Endothelial cell of umbilical vein (primary cell): ENCODE data around the gene ASAP2. TPM values are rescaled to one million over a fixed set of nuclear protein-coding genes. Genes with fewer than 3 reads are reported as not detected.

Experiments used
- BruUV-seq: library from RNA; stranded (reverse); fragments of 400-500 nt; replicated peaks from 2 replicates; lab custom pipeline; 2021; lab: Mats Ljungman, UMichigan
- CTCF ChIA-PET: fragments of 300-600, 350-600 bp; sonication (Branson Sonifier 250); formaldehyde crosslinking; loops from one replicate; lab custom pipeline; 2021; ENCODE audit warnings: antibody characterized with exemption, inconsistent platforms; lab: Charles Lee
- POLR2A ChIA-PET: fragments of 300-600, 350-600 bp; sonication (Branson Sonifier 250); formaldehyde crosslinking; loops from one replicate; lab custom pipeline; 2021; ENCODE audit warnings: antibody characterized with exemption, inconsistent platforms; lab: Charles Lee
- DNase-seq: peaks from one replicate; pipeline ENCODE4 v3.0.0-alpha.2; 2011; ENCODE audit warnings: low read depth, low spot score
- FAIRE-seq: peaks from 2 replicates; lab custom pipeline; 2011; peaks lifted over from hg19 to GRCh38; lab: Jason Lieb, UNC
- H2AFZ ChIP-seq: 2 replicates; pipeline ENCODE4 v1.6.0; 2012; ENCODE audit warnings: low read depth, low read length, control low read depth, inconsistent platforms
- H3K27ac ChIP-seq: 2 replicates; pipeline ENCODE4 v1.5.1; 2011; ENCODE audit warnings: low read depth, mild to moderate bottlenecking, control low read depth, low read length, moderate library complexity; ENCODE audit not compliant: insufficient read depth
- H3K27me3 ChIP-seq, 2 experiments: 2 replicates each; pipeline versions ENCODE4 v1.6.0 to v1.6.1; 2011; ENCODE audit warnings: low read length in 2 of 2, mixed read lengths in 1 of 2; ENCODE audit not compliant: control insufficient read depth in 2 of 2, insufficient read depth in 2 of 2
- H3K36me3 ChIP-seq, 2 experiments: 2 replicates in 1 of 2; 3 replicates in 1 of 2; pipeline ENCODE4 v1.5.1; 2011; ENCODE audit warnings: low read length in 2 of 2, mild to moderate bottlenecking in 1 of 2, moderate library complexity in 1 of 2; ENCODE audit not compliant: control insufficient read depth in 2 of 2, insufficient read depth in 2 of 2; ENCODE audit errors: extremely low read depth in 1 of 2
- H3K4me1 ChIP-seq: 3 replicates; pipeline ENCODE4 v1.5.1; 2011; ENCODE audit warnings: mild to moderate bottlenecking, low read length; ENCODE audit not compliant: control insufficient read depth, insufficient read depth; ENCODE audit errors: extremely low read depth
- H3K4me2 ChIP-seq: 2 replicates; pipeline ENCODE4 v1.6.1; 2011; ENCODE audit warnings: low read length, control low read depth, mixed read lengths; ENCODE audit not compliant: insufficient read depth
- H3K4me3 ChIP-seq, 3 experiments: fragments of 200-600 bp in 1 of 3; sonication (generic), shearing (Covaris generic) in 1 of 3; replicated peaks in 1 of 3; 2 replicates each; pipeline ENCODE4 v1.5.1; 2011 to 2016; ENCODE audit warnings: control low read depth in 3 of 3, low read length in 3 of 3, mild to moderate bottlenecking in 2 of 3, inconsistent platforms in 1 of 3, low read depth in 1 of 3, moderate library complexity in 1 of 3; ENCODE audit not compliant: insufficient read depth in 1 of 3
- H3K79me2 ChIP-seq: 2 replicates; pipeline ENCODE4 v1.6.0; 2012; ENCODE audit warnings: low read length, inconsistent platforms; ENCODE audit not compliant: control insufficient read depth, insufficient read depth
- H3K9ac ChIP-seq: replicated peaks from 2 replicates; pipeline ENCODE3; 2011; ENCODE audit warnings: low read length, control low read depth; ENCODE audit not compliant: insufficient read depth; ENCODE audit errors: extremely low read depth
- H3K9me1 ChIP-seq: replicated peaks from 3 replicates; pipeline ENCODE4 v1.6.0; 2011; ENCODE audit warnings: mild to moderate bottlenecking, low read length; ENCODE audit not compliant: control insufficient read depth, insufficient read depth; ENCODE audit errors: extremely low read depth
- H3K9me3 ChIP-seq: replicated peaks from 2 replicates; pipeline ENCODE4 v1.5.1; 2012; ENCODE audit warnings: low read length, inconsistent platforms; ENCODE audit not compliant: control insufficient read depth, insufficient read depth
- H4K20me1 ChIP-seq: replicated peaks from 2 replicates; pipeline ENCODE3; 2011; ENCODE audit warnings: mild to moderate bottlenecking, low read length; ENCODE audit not compliant: control insufficient read depth, insufficient read depth; ENCODE audit errors: extremely low read depth
- CTCF ChIP-seq, 2 donors: IDR thresholded peaks; 1 replicate in 1 of 2; 2 replicates in 1 of 2; pipeline ENCODE4 v1.5.1; 2011; ENCODE audit warnings: low read length in 2 of 2, mild to moderate bottlenecking in 2 of 2, moderate library complexity in 2 of 2, control low read depth in 1 of 2, inconsistent platforms in 1 of 2, low read depth in 1 of 2; ENCODE audit not compliant: insufficient read depth in 1 of 2; ENCODE audit errors: extremely low read depth in 1 of 2
- EZH2 ChIP-seq: IDR thresholded peaks from 2 replicates; pipeline ENCODE4 v1.6.1; 2012; ENCODE audit warnings: borderline replicate concordance, low read depth, mild to moderate bottlenecking, moderate library complexity, low read length, inconsistent platforms; ENCODE audit not compliant: severe bottlenecking
- FOS ChIP-seq: IDR thresholded peaks from 2 replicates; pipeline ENCODE4 v1.6.1; 2011; ENCODE audit warnings: mild to moderate bottlenecking, low read length, moderate library complexity, borderline replicate concordance; ENCODE audit not compliant: insufficient read depth
- GATA2 ChIP-seq: IDR thresholded peaks from 2 replicates; pipeline ENCODE4 v1.7.0; 2011; ENCODE audit warnings: low read depth, mild to moderate bottlenecking, moderate library complexity, mixed read lengths, low read length; ENCODE audit not compliant: insufficient read length, insufficient read depth
- JUN ChIP-seq: IDR thresholded peaks from 2 replicates; pipeline ENCODE4 v1.6.1; 2011; ENCODE audit warnings: borderline replicate concordance, low read depth; ENCODE audit not compliant: insufficient read length, insufficient read depth
- MAX ChIP-seq: IDR thresholded peaks from 2 replicates; pipeline ENCODE4 v1.6.1; 2011; ENCODE audit not compliant: insufficient read depth, insufficient read length
- MYC ChIP-seq: IDR thresholded peaks from one replicate; pipeline ENCODE4 v1.6.1; 2011; ENCODE audit warnings: mild to moderate bottlenecking, low read depth, low read length
- POLR2A ChIP-seq: IDR thresholded peaks from 2 replicates; pipeline ENCODE4 v1.6.1; 2012; ENCODE audit warnings: low read depth, mild to moderate bottlenecking, control low read depth, low read length
- POLR2AphosphoS5 ChIP-seq: IDR thresholded peaks from 2 replicates; pipeline ENCODE4 v1.6.1; 2012; ENCODE audit warnings: low read depth, mild to moderate bottlenecking, control low read depth, low read length, moderate library complexity; ENCODE audit not compliant: insufficient read depth
- dilution Hi-C: fragments of 300-500 bp; cut with MboI; formaldehyde crosslinking; loops from one replicate; pipeline ENCODE4 v1.15.0; 2019; ENCODE audit warnings: low sequenced_read_pairs; ENCODE audit not compliant: extremely low pct_ligation_motif_present
- intact Hi-C: fragments of 100-400 bp; cut with micrococcal nuclease; formaldehyde crosslinking; loops from one replicate; pipeline ENCODE4 v1.10.0; 2022
- polyA plus RNA-seq, 4 experiments: library from polyadenylated mRNA; depleted of rRNA in 3 of 4; stranded (reverse) in 3 of 4; unstranded in 1 of 4; fragments of >200 nt; gene quantifications; 2 replicates each; pipeline versions ENCODE4 v1.2.1 to v1.2.3, GENCODE V29; 2011 to 2012; ENCODE audit warnings: missing spikeins in 1 of 4
- total RNA-seq: library from RNA; stranded (reverse); gene quantifications from 2 replicates; pipeline ENCODE4 v1.2.3, GENCODE V29; 2021

Gene ASAP2
- total and polyA plus RNA-seq, 2 donors (not counting 3 experiments of a cell fraction or from before 2014, with no cell fraction given), result 31.1 to 79.2 TPM

GRCh38 chr2:9256147-9256546, 49.5 kb downstream of the ASAP2 start:
- Histone ChIP-seq H3K4me2 (peak overlapping the region; percentile 32), H3K27me3 (no peaks in the 10 kb centered on the region), H3K79me2 (peaks cover 82% of the 10 kb centered on the region), H2AFZ (no peak overlapping the region), H3K4me1 (peaks cover 64% of the 10 kb centered on the region), H3K36me3 (no peaks in the 10 kb centered on the region), H3K9ac (no peak overlapping the region), H3K9me1 (no peaks in the 10 kb centered on the region), H3K4me3 (no peak overlapping the region), H3K27ac (no peak overlapping the region), H3K9me3 (no peaks in the 10 kb centered on the region), H4K20me1 (no peaks in the 10 kb centered on the region)
- dilution Hi-C loops, result no loop called here
- no peak for TF ChIP-seq FOS
- no peak for TF ChIP-seq POLR2AphosphoS5
- no peak for TF ChIP-seq GATA2
- TF ChIP-seq EZH2, result no peak
- TF ChIP-seq POLR2A, result no peak
- no peak for TF ChIP-seq MYC
- no peak for TF ChIP-seq JUN
- no peak for TF ChIP-seq MAX
- TF ChIP-seq CTCF (IDR thresholded peaks at IDR 0.05; ENCODE audit: extremely low read depth in 1 of 2, insufficient read depth in 1 of 2, low read depth in 1 of 2, low read length in 2 of 2), result no peak
- DNase-seq (no peak), FAIRE-seq (no peak)
- no TSS peak for BruUV-seq
- intact Hi-C loops, result no loop called here
- ChIA-PET CTCF (interaction anchor here (0.9 to 1.4 kb wide), 2 partner anchors 48 to 51 kb away, joined by 3 read pairs; no protein-coding TSS in a partner anchor), POLR2A (no interaction called here)
